GM12801 (cell line): ENCODE data around the gene ZNF227.

Experiments
- TF ChIP-seq, protein P1 (sequence below): IDR thresholded peaks from one replicate; pipeline ENCODE4 v1.5.1; 2011; ENCODE audit warnings: control low read depth; ENCODE audit not compliant: insufficient read length; ENCODE audit errors: extremely low read depth

ZNF227 gene

GRCh38 chr19:44190020-44190419 is 22.3 kb upstream of the ZNF227 start:
- TF ChIP-seq, protein P1, sequence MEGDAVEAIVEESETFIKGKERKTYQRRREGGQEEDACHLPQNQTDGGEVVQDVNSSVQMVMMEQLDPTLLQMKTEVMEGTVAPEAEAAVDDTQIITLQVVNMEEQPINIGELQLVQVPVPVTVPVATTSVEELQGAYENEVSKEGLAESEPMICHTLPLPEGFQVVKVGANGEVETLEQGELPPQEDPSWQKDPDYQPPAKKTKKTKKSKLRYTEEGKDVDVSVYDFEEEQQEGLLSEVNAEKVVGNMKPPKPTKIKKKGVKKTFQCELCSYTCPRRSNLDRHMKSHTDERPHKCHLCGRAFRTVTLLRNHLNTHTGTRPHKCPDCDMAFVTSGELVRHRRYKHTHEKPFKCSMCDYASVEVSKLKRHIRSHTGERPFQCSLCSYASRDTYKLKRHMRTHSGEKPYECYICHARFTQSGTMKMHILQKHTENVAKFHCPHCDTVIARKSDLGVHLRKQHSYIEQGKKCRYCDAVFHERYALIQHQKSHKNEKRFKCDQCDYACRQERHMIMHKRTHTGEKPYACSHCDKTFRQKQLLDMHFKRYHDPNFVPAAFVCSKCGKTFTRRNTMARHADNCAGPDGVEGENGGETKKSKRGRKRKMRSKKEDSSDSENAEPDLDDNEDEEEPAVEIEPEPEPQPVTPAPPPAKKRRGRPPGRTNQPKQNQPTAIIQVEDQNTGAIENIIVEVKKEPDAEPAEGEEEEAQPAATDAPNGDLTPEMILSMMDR = no peak

DNA sequence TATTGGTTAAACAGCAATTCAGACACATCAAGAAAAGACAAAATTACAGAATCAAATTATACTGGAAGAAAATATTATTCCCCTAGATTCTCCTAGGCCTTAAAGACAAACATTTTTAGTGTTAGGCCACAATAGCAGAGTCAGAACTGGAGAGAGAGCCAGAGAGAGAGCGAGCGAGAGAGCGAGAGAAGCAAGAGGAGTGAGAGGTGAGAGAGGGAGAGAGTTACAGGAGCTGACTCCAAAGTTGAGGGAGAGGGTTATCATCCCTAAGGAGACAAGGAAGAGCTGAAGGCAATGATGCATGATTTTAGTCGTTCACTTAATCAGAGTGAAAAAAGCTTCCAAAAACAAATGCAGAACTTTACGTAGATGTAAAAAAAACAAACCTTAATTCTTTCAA is 20.2 kb upstream of the ZNF227 start:
- TF ChIP-seq, protein P1 = no peak

DNA sequence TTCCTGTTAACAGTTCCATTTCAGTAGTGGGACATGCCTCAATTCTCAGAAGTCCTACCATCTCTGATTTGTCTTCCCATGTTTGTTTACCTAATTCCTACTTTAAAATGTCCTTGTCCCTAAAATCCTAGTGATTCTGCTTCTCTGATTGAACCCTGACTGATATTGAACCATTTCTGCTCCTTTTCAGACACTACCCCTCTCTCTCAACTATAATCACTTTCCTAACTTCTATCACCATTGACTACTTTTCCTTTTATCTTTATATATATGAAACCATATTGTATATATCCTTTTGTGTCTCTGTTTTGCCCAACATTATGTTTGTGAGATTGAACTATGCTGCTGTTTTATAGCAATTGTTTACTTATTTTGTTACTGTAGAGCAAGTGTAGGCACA is 15.6 kb upstream of the ZNF227 start:
- TF ChIP-seq, protein P1 = no peak

GRCh38 chr19:44202470-44202869 is 9.9 kb upstream of the ZNF227 start:
- TF ChIP-seq, protein P1 = no peak

DNA sequence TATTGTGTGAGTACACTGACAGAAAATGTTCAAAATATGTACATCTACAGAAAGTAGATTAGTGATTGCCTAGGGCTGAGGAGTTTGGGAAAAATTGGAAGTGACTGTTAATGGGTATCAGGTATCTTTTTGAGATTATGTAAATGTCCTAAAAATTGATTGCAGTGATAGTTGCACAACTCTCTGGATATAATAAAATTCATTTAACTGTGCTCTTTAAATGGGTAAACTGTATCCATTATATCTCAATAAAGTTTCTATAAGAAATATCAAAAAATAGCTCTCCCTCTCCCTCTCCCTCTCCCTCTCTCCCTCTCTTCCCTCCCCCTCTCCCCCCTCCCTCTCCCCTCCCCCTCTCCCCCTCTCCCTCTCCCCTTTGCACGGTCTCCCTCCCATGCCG is 9.4 kb upstream of the ZNF227 start:
- TF ChIP-seq, protein P1 = no peak

GRCh38 chr19:44204772-44205171 is 7.6 kb upstream of the ZNF227 start:
- TF ChIP-seq, protein P1 = no peak

- TF ChIP-seq, protein P1 = no peak
Measured at GRCh38 chr19:44207126-44207803, 5.1 kb upstream of the ZNF227 start.
